GM18511 (cell line): ENCODE measurements around the gene STK32B.

Experiments used
- ATAC-seq: cut with Tn5 transposase; IDR thresholded peaks from one replicate; pipeline ENCODE4 v1.9.1; 2021; ENCODE audit warnings: mild to moderate bottlenecking, moderate library complexity; ENCODE audit not compliant: unreplicated experiment

STK32B gene

GRCh38 chr4:5337731-5338130, 286.5 kb downstream of the STK32B start:
- no peak for ATAC-seq

DNA sequence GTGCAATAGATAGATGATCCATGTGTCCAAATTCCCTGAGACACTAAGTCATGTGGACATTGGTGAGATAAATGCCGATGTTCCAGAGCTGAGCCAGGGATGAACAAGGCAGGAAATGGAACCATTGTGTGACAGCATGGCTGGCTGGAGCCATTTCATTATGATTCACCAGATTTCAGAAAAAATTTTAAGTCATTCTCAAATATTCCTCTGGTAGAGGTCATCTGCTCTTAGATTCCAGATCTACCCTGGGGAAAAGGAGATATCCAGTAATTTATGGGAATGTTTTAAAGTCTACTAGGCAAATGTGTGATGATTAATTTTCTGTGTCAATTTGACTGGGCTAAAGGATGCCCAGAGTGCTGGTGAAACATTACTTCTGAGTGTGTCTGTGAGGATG, 287.3 kb downstream of the STK32B start:
- no peak for ATAC-seq

DNA sequence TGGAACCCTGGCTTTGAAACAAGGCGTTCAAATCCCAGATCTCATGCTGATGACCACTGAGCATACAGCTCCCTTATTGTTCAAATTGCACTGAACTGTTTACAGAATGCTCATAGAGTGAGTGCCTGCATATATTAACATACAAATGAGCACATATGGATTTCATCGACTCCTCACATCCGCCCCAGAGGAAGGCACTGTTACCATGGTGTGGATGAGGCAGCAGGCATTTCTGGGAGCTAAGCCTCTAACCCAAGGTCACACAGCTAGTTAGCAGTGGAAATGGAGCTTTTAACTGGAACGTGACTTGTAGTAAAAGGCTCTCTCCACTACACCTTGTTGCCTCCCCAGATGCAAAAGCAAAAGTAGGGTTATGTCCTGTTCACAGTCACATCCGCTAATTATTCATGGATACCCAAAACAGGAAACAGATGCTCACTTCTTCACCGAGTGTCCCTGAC, 289.7 kb downstream of the STK32B start:
- ATAC-seq: no peak

GRCh38 chr4:5341526-5341925, 290.2 kb downstream of the STK32B start:
- ATAC-seq: no peak

- ATAC-seq: no peak
These were observed 304.6 kb downstream of the STK32B start for GRCh38 chr4:5355846-5356245.

GRCh38 chr4:5357870-5358269, 306.6 kb downstream of the STK32B start:
- no peak for ATAC-seq

DNA sequence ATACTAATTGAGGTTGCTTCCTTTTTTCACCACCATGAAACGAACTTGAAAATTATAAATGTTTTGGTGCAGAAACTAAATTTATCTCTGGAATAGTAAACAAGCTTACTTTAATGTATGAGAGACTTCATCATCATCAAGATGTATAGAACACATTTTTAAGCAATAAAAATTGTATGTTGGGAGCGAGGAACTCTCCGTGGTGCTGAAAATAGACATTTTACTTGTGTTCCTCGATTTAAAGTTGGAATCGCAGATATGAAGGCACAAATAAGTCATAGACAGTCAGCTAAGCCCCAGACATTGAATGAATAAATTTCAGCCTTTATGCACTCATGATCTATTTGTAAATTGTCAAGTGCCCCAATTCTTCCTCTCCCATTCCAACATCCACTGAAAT, 310.7 kb downstream of the STK32B start:
- no peak for ATAC-seq

DNA sequence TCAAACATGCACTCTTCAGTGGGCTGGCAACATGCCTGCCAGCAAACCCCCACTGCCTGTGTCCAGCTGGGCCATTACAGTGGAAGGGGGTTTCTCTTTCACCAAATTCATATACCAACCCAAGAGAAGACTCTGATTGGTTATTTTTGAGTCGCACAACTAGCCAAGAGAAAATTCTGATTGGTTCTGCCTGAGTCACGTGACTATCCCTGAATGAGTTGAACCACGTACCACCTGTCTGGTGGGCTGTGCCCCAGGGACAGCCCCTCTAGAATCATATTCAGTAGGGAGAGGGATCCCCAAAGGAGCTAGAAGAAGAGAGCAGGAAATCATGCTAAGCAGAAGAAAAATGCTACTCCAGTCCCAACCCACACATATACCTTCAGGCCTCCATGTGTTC, 313.1 kb downstream of the STK32B start:
- no peak for ATAC-seq

GRCh38 chr4:5365071-5366008, 314.1 kb downstream of the STK32B start:
- ATAC-seq: no peak

- ATAC-seq: no peak
These were observed 314.7 kb downstream of the STK32B start for GRCh38 chr4:5366009-5366386.

DNA sequence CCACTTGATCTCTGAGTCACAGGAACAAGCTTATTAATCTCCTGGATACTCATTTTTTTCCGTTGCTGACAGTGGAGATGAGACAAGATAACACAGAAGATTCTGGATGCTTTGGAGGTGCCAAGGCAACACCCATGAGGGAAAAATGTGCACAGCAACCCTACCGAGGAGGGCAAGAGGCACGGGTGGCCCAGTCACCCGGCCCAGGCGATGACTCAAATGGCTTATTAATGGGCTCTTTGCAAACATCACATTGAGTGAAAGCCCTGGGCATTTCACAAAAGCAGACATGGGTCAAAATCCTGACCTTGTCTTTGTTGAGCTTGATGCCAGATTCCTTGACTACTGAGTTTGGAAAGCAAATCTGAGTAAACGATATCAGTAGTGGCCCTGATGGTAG, 315.1 kb downstream of the STK32B start:
- no peak for ATAC-seq

DNA sequence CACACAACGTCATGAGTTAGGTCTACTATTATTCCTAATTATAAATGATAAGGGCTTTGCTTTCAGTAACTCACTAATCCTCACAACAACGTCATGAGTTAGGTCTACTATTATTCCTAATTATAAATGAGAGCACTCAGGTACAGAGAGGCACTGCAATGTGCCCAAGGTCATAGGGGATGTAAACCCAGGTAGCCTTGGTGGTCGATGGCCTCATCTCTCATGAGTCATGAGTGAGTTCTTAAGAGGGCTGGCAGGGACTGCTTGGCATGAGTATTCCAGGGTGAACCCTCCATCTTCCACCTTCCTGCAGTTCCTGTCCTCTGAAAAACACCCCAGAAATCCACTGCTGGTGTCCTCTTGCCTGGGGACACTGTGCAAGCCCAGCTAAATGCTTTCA, 317.1 kb downstream of the STK32B start:
- ATAC-seq: no peak

- no peak for ATAC-seq
These were observed 319.0 kb downstream of the STK32B start for GRCh38 chr4:5370286-5370685.

DNA sequence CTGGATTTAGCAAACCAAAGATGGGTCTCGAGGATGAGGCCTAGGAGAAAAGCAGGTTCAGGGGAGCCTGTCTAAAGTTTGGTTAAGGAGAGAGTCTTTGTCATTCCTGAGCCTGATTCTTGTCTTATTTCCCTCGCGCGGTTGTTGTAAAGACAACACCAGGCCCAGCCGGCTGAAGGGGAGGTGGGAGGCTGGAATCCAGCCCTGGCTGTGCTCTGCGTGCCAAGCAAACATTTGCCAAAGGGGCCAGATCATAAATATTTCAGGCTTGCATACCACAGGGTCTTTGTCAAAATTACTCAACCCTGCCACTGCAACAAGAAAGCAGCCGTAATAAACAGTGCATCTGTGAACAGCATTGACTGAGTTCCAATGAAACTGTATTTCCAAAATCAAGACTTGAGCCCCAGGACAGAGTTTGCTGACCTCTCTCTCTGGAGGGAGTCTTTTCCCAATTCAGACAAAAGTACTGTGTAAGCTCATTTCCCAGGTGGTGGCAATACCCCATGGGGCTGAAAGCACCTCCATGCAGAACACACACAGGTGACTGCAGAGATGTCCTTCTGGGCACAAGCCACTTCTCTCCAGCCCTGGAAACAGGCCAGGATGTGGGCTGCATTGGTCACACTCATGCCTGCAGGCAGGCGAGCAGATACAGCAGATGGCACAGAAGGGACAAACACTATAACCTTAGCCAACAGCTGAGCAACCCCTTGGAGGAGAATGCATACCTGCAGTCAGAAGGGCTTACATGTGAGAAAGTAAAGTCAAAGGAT, 320.3 kb downstream of the STK32B start:
- no peak for ATAC-seq

DNA sequence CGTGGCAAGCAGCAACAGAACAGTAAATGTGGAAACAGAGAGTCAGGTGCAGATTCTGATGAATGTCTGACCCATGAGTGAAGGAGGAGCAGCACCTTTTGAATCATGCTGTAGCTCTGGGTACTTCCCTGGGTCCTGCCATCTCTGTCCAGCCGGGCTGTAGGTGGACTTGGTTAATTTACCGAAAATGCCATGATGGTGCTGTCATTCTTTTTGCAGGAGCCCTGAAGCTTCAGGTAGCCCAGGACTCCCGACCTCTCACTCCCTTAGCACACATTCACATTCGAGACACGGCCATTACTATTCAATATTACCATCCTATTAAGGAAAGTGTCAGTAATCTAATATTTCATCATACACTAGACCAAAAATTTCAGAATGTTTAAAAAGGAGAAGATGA, 320.9 kb downstream of the STK32B start:
- ATAC-seq: no peak

GRCh38 chr4:5373327-5373726, 322.0 kb downstream of the STK32B start:
- ATAC-seq: no peak

DNA sequence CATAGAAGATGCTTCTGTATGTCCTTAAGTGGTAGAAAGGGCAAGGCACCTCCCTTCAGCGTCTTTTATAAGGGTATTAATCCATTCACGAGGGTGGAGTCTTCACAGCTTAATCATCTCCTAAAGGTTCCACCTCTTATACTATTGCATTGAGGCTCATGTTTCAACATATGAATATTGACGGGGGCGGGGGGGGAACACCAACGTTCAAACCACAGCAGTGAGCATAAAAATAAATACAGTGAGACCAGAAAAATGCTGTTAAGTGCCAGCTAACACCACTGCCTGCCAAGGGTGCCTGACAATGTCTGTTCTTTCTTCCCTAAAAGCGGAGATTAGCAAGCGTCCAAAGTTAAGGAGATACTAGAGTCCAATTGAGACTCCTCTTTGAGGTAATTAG, 323.3 kb downstream of the STK32B start:
- no peak for ATAC-seq

DNA sequence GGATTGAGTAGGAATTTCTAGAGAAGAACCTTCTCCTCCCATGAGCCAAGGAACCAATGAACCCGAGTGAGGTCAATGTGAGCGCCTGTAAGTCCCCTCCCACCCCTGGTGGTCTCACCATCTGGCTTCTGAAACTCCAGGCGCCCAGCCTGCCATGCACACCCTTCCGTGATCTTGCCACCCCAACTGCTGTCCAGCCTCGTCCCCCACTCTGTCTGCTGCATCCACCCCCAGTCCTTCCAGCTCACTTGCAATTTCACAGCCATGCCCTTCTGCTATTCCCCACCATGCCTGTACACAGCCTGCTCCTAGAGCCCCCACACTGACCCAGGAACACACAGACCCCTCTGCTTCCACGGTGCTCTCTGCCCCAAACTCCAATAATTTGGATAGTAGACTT, 323.7 kb downstream of the STK32B start:
- no peak for ATAC-seq

DNA sequence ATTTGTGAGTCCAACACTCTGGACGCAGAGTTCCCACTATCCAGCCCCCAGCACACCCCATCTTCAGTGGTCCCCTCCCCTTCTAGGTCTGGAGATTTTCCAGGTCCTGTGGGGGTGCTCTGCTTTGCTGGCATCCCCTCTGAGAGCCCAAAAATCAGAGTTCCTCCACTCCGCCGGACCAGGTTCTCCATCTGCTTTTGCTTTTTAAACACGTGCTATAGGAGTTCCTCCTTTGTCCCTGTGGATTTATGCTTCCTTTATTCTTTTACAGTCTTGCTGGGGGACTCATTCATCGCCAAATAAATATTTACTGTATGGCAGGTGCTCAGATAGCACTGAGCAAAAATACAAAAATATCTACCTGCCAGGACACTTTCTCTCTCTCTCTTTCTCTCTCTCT, 324.7 kb downstream of the STK32B start:
- ATAC-seq: no peak

GRCh38 chr4:5378002-5378401, 326.7 kb downstream of the STK32B start:
- ATAC-seq: no peak

- ATAC-seq: no peak
These were observed 328.6 kb downstream of the STK32B start for GRCh38 chr4:5379895-5380294.

- no peak for ATAC-seq
These were observed 330.7 kb downstream of the STK32B start for GRCh38 chr4:5381961-5382441.
